22Rv1 (cell line): ENCODE data around the gene FAAP100.

Experiments
- H3K27ac ChIP-seq: fragments of 450-650 bp; 2 replicates; pipeline ENCODE4 v1.5.1; 2017
- ZFX ChIP-seq: fragments of 450-650 bp; IDR thresholded peaks from 2 replicates; pipeline ENCODE4 v1.6.1; 2017; ENCODE audit warnings: antibody characterized with exemption, borderline replicate concordance
- TF ChIP-seq, protein P1 (sequence below): fragments of 450-650 bp; IDR thresholded peaks from 2 replicates; pipeline ENCODE4 v1.5.1; 2017; ENCODE audit warnings: mild to moderate bottlenecking

Gene FAAP100

DNA sequence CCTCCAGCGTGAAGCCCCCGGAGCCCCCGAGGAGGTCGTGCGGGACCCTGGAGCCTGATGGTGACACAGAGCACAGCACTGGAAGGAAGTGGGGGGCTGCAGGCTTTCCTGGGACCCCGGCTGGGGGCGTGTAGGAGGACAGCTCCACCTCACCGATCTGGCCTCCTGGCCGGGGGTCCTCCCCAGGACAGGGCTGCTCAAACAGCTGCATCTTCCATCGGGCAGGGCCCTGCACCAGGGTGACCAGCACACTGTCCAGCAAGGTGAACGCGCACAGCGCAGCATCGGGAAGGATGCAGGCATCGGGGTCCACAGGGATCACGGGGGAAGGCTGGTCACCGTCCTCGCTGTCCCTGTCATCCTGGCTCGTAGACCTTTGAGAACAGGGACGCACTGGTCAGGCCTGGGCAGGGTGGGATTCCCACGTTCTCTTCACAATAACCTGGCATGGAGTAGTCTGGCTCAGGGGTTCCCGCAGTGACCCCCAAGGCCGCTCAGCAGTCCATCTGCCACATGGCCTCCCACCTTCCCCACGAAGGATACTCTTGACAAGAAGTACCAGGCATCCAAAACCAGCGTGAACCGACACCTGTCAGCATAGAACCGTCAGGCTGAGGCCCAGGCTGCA is 1.2 kb downstream of the FAAP100 start:
- TF ChIP-seq ZFX, result no peak
- TF ChIP-seq, protein P1, sequence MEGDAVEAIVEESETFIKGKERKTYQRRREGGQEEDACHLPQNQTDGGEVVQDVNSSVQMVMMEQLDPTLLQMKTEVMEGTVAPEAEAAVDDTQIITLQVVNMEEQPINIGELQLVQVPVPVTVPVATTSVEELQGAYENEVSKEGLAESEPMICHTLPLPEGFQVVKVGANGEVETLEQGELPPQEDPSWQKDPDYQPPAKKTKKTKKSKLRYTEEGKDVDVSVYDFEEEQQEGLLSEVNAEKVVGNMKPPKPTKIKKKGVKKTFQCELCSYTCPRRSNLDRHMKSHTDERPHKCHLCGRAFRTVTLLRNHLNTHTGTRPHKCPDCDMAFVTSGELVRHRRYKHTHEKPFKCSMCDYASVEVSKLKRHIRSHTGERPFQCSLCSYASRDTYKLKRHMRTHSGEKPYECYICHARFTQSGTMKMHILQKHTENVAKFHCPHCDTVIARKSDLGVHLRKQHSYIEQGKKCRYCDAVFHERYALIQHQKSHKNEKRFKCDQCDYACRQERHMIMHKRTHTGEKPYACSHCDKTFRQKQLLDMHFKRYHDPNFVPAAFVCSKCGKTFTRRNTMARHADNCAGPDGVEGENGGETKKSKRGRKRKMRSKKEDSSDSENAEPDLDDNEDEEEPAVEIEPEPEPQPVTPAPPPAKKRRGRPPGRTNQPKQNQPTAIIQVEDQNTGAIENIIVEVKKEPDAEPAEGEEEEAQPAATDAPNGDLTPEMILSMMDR, result no peak
- peak overlapping the region; percentile 90 for H3K27ac ChIP-seq

DNA sequence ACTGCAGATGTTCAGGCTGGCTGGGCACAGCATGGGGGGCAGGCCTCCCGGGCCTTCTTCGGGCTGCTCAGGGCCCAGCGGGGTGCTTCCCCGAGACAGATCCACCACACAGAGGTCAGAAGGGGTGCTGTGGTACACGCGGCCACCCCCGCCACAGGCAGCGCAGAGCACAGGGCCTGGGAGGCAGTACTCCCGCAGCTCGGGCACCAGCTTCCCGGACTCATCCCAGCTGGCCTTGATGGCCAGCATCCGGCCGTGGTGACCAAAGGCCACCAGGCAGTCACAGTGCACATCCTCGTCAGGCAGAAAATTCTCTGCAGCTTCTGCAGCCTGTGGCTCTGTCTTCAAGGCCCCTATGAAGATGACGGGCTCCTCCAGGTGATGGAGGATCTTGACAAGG is 1.9 kb downstream of the FAAP100 start:
- TF ChIP-seq, protein P1, result no peak
- no peak for TF ChIP-seq ZFX
- H3K27ac ChIP-seq, result no peak overlapping the region

DNA sequence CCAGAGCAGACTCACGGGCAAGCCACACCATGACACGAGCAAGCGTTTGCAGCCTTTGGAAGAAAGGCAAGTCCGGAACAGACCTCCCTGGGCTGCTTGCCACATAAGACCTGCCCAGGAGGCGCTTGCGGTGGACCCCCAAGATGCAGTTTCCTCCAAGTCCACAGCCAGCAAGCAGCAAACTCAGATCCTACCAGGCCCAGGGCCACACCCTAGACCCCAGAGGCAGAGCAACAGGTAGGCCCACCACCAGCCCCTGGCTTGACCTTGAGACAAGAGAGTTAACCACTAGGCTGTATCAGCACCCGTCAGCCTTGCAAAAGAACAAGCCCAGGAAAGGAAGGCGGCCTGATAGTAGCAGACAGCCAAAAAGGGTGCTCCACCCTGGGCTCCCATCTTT is 2.3 kb downstream of the FAAP100 start:
- TF ChIP-seq, protein P1, result no peak
- TF ChIP-seq ZFX, result no peak
- no peak overlapping the region for H3K27ac ChIP-seq

DNA sequence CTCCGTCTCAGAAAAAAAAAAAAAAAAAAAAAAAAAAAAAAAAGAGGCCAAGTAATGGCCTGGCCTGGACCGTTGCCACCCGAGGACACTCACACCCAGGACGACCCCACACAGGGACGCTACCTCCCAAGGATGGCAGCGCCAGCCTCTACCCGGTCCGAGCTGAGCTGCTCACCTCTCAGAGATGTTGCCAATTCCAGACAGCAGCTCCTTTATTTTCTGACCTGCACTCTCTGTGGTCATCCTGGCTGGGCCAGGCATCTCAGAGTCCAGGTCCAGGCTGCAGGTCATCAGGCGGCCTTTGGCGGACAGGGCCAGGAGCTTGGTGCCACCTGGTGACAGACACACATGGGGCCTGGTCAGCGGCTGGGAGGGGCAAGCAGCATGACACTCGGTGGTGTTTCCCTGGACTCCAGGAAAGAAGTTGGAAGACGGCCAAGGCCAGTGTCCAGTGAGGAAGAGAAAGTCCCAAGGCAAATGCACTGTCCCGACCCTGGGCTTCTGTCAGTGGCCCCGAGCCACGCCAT is 3.1 kb downstream of the FAAP100 start:
- H3K27ac ChIP-seq, result no peak overlapping the region
- TF ChIP-seq ZFX, result no peak
- TF ChIP-seq, protein P1, result no peak

DNA sequence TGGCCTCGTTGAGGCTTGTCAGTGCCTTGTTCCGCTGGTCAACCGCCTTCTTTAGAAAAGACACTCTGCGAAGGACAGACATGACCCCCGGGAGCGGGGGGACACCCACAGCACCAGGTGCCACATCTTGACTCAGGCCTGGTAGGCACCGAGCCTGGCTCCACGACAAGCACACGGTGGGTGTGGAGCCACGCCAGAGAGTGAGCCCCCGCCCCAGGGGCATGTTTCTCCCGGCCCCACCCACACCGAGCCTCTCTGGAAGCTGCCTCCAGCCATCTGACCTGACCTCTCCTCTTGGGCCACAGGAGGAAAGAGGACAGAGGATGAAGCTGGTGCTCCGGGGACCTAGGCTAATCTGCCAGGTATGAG is 4.6 kb downstream of the FAAP100 start:
- TF ChIP-seq, protein P1, result no peak
- no peak for TF ChIP-seq ZFX
- no peak overlapping the region for H3K27ac ChIP-seq

DNA sequence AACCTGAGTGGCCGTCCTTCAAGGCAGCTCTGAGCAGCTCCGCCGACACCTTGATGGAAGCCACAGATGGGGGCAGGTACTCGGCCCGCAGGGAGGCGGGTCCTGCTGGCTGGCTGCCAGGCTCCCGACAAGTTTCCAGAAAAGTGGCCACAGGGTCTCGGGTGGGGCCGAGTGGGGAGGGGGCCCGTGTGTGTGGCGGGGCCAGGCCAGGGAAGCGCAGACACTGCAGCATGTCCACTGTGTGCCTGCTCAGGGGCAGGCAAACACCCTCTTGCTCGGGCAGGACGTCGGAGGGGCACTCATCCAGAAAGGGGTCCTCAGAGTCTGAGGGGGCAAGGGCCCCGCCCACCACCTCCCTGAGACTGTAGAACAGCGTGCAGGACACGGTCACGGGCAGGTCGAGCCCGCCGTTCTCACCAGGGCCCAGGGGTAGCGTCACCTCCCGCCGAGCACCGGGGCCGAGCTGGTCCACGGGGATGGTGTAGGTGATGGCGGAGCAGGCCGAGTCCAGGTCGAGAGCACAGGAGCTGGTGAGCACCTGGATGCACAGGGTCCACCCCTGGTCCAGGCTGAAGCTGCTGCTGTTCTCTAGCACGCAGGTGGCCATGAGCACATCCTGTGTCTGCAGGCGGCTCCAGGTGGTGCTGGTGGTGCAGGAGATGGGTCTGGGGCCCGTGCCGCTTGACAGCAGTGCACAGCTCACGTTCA is 5.1 kb downstream of the FAAP100 start:
- no peak overlapping the region for H3K27ac ChIP-seq
- TF ChIP-seq, protein P1, result no peak
- TF ChIP-seq ZFX, result no peak
